Stimulated activated naive CD4-positive, alpha-beta T cell treated with Interleukin-2 at 50 U/mL for 16 hours (primary cell): ENCODE results near the gene ATF7IP.
"Not testable (repeated sequence)": the region's sequence is repeated elsewhere in the genome, so short reads cannot be mapped to it uniquely, and the experiment has no call there.

Source experiments
- DNase-seq: peaks from one replicate; lab custom pipeline; 2025; lab: John Stamatoyannopoulos, UW

ATF7IP gene, protein sequence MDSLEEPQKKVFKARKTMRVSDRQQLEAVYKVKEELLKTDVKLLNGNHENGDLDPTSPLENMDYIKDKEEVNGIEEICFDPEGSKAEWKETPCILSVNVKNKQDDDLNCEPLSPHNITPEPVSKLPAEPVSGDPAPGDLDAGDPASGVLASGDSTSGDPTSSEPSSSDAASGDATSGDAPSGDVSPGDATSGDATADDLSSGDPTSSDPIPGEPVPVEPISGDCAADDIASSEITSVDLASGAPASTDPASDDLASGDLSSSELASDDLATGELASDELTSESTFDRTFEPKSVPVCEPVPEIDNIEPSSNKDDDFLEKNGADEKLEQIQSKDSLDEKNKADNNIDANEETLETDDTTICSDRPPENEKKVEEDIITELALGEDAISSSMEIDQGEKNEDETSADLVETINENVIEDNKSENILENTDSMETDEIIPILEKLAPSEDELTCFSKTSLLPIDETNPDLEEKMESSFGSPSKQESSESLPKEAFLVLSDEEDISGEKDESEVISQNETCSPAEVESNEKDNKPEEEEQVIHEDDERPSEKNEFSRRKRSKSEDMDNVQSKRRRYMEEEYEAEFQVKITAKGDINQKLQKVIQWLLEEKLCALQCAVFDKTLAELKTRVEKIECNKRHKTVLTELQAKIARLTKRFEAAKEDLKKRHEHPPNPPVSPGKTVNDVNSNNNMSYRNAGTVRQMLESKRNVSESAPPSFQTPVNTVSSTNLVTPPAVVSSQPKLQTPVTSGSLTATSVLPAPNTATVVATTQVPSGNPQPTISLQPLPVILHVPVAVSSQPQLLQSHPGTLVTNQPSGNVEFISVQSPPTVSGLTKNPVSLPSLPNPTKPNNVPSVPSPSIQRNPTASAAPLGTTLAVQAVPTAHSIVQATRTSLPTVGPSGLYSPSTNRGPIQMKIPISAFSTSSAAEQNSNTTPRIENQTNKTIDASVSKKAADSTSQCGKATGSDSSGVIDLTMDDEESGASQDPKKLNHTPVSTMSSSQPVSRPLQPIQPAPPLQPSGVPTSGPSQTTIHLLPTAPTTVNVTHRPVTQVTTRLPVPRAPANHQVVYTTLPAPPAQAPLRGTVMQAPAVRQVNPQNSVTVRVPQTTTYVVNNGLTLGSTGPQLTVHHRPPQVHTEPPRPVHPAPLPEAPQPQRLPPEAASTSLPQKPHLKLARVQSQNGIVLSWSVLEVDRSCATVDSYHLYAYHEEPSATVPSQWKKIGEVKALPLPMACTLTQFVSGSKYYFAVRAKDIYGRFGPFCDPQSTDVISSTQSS

DNA sequence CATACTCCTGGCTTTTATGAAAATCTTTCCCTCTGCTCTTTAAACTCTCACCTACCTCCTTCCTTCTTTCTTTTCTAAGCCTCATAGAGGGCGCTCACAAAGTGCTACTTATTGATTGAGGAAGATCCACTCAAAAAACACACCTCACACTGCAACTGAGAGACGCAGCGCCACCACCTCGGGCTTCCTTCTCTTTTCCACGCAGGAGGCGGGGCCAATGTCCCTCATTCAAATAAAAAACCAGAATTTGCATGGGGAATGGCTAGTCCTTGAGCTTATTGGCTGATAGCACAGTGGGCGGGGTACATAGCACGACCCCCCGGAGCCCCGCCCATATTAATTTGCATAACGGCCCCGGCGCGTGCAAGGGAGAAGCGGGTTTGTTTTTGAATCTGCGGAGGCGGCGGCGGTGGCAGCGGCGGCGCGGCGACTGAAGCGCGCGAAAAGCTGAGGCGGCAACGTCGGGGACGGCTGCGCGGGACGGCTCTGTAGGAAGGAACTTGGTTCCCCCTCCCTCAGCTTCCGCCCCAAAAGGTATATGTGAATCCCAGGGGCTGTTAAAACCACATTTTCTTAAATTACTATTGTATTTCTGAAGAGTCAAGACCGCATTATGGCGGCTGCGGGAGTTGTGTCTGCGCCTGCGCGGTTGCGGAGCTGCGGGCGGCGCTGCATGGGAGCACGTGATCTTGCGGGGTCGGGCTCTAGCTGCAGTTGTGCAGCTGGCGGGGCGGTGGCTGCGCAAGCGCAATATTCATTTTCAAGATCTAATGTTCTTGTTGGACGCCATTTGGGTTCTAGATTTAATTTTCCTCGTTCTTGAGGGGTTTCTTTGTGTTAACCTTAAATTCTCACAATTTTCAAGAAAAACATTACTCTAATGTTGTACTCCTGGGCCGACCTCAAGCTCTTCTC lies at the start of gene ATF7IP:
Gene ATF7IP (plus strand): TSS at position 389 of the 915 bp plus-strand sequence. CDS start 58,234 bp downstream, outside the sequence.
- DNase-seq: peak; percentile 96

DNA sequence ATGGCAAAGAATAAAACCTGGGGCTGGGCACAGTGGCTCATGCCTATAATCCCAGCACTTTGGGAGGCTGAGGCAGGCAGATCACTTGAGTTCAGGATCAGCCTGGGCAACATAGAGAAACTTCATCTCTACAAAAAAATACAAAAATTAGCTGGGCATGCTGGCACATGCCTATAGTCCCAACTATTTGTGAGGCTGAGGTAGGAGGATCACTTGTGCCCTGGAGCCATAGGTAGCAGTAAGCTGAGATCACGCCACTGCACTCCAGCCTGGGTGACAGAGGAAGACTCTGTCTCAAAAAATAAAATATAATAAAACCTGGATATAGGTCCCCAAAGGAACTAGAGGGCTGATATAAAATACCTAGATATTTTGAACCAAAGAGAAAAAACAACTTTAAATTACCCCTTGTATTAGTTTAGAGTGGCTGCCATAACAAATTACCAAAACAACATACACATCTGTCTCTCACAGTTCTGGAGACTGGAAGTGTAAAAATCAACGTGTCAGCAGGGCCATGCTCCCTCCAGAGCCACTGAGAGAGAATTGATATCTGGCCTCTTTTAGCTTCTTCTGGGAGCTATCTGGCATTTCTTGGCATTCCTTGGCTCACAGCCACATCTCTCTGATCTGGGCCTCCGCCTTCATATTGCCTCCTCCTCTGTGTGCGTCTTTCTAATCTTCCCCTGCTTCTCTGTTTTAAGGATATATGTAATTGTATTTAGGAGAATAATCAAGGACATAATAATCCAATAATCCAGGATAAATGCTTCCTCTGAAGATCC lies 47.9 kb upstream of the ATF7IP start:
- DNase-seq: no peak

DNA sequence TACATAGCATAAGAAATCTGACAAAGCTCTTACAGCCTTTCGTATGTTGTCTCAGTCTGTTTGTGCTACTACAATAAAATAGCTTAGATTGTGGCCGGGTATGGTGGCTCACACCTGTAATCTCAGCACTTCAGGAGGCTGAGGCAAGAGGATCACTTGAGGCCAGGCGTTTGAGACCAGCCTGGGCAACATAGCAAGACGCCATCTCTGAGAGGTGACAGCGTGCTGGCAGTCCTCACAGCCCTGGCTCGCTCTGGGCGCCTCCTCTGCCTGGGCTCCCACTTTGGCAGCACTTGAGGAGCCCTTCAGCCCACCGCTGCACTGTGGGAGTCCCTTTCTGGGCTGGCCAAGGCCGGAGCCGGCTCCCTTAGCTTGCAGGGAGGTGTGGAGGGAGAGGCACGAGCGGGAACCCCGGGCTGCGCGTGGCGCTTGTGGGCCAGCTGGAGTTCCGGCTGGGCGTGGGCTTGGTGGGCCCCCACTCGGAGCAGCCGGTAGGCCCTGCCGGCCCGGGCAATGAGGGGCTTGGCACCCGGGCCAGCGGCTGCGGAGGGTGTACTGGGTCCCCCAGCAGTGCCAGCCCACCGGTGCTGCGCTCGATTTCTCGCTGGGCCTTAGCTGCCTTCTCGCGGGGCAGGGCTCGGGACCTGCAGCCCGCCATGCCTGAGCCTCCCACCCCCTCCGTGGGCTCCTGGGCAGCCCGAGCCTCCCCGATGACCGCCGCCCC lies 45.6 kb upstream of the ATF7IP start:
- not testable (repeated sequence) for DNase-seq

DNA sequence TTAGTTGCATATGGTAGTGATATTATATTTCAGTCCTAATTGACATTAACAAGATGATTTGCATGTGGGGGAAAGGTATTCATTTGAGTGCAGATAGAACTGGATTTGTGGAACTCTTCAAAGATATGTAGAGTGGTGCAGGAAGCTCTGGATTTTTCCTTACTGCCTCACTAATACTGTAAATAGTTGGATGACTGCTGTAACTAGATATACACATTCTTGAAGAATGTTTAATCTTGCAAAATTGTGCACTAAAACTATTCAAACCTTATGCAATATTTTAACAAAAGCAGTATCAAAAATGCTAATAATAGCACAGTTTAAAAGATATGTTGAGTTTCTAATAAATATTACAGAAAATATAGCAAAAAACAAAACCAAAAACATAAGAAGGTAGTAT lies 43.1 kb upstream of the ATF7IP start:
- no peak for DNase-seq

DNA sequence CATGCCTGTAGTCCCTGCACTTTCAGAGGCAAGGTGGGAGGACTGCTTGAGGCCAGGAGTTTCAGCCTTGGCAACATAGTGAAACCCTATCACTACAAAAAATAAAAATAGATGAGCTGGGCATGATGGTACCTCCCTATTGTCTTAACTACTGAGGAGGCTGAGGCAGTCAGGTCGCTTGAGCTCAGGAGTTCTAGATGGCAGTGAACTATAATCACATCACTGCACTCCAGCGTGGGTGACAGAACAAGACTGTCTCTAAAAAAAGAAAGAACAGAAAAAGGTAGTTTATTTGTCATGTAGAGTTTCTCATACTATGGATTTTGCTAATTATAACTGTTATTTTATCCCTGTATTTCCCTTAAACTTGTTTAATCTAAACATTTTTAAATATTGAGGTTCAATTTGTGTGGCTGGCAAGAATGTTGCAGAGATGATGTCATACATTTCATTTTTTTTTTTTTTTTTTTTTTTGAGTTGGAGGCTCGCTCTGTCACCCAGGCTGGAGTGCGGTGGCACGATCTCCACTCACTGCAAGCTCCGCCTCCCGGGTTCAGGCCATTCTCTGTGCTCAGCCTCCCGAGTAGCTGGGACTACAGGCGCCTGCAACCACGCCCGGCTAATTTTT lies 39.7 kb upstream of the ATF7IP start:
- no peak for DNase-seq

DNA sequence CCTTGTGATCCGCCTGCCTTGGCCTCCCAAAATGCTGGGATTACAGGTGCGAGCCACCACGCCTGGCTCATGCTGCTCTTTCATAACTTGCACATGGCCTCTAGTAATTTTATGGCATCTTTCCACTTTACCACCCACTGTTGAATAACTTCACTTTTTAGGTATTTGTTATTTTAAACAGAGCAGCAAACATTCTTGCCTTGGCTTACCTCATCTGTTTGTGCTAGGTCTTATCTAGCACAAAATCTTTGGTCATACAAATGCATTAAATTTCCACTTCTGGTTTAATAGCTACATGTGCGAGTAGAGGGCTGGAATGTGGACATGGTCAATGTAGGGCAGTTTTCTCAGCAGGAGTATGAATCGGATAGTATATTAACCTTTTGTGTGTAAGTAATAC lies 38.8 kb upstream of the ATF7IP start:
- no peak for DNase-seq

DNA sequence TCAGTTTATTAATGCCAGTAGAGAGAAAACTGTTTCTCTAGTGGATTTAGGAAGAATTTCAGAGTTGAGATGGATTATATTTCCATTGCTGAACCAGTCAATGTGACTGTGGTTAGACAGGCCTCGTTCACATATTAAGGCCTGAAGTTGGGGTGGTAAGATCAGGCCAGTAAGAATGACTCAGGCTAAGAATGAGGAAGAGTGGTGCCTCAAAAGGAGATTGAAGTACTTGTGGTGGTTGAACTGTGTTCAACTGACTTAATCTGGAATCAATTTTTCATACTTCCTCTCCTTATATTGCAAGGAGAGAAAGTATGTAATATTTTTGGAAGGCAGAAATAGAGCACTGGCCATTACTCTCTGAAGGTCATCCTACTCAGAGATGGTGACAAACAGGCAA lies 37.8 kb upstream of the ATF7IP start:
- DNase-seq: no peak

DNA sequence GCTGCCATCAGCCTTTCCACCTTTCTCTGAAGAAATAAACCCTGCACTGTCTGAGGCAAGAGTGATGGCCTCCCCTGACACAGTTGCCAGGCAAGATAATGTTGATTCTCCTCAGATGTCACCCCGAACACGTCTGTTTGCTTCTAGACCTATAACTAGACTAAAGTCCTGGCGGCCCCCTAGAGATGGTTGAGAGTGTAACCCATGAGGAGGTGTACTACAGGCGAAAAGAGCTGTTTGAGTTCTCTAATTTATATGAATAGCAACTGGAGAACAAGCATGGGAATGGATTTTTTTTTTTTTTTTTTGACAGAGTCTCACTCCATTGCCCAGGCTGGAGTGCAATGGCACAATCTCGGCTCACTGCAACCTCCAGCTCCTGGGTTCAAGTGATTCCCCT lies 33.0 kb upstream of the ATF7IP start:
- no peak for DNase-seq

DNA sequence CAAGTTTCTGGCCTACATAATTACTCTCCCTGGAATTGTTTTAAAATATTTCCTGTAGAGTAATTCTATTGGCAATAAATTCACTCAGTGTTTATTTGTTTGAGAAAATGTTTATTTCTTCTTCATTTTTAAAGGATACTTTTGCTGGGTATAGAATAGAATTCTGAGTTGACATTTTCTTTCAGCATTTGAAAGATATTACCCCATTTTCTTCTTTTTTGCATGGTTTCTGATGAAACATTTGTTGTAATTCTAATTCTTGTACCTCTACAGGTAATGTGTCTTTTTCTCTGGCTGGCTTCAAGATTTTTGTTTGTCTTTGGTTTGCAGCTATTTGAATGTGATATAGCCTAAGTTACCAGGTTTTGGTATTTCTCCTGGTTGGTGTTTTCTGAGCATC lies 25.1 kb upstream of the ATF7IP start:
- no peak for DNase-seq

DNA sequence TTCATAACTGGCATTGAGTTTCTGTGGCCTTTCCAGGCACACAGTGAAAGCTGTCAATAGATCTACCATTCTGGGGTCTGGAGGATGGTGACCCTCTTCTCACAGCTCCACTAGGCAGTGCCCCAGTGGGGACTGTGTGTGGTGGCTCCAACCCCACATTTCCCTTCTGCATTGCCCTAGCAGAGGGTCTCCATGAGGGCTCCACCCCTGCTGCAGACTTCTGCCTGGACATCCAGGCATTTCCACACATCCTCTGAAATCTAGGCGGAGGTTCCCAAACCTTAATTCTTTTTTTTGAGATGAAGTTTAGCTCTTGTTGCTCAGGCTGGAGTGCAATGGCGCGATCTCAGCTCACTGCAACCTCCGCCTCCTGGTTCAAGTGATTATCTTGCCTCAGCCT lies 14.0 kb upstream of the ATF7IP start:
- not testable (repeated sequence) for DNase-seq

DNA sequence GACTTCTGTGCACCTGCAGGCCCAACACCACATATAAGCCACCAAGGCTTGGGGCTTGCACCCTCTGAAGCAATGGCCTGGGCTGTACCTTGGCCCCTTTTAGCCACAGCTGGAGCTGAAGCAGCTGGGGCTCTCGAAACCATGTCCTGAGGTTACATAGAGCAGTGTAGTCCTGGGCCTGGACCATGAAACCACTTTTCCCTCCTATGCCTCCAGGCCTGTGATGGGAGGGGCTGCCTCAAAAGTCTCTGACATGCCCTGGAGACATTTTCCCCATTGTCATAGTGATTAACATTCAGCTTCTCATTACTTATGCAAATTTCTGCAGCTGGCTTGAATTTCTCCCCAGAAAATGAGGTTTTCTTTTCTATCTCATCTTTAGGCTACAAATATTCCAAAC lies 13.4 kb upstream of the ATF7IP start:
- not testable (repeated sequence) for DNase-seq

DNA sequence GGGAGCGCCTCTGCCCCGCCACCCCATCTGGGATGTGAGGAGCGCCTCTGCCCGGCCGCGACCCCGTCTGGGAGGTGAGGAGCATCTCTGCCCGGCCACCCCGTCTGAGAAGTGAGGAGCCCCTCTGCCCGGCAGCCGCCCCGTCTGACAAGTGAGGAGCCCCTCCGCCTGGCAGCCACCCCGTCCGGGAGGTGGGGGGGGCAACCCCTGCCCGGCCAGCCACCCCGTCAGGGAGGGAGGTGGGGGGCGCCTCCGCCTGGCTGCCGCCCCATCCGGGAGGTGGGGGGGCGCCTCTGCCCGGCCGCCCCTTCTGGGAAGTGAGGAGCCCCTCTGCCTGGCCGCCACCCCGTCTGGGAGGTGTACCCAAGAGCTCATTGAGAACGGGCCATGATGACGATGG lies 10.8 kb upstream of the ATF7IP start:
- not testable (repeated sequence) for DNase-seq

DNA sequence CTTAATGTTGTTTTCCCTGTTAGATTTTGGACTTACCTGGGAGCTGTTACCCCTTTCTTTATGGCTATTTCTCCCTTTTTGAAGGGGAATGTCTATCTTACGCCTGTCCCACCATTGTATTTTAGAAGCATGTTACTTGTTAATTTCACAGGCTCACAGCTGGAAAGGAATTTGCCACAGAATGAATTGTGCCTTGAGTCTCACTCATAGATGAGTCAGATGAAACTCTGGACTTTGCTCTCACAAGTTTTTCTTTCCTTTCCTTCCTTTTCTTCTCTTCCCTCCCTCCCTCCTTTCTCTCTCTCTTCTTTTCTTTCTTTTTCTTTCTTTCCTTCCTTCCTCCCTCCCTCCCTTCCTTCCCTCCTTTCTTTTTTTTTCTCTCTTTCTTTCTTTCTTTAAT lies 9.3 kb upstream of the ATF7IP start:
- no peak for DNase-seq

DNA sequence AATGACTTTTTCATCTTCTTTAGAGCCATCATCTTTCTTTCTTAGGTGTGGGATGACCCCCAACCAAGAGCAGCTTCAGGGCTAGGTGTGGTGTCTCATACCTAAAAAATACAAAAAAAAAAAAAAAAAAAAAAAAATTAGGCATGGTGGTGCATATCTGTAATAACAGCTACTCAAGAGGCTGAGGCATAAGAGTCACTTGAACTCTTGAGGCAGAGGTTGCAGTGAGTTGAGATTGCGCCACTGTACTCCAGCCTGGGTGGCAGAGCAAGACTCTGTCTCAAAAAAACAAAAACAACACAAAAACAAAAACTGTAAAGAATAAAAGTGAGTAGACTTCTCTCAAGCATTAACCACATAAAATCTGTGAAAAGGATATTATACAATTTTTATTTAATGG lies 8.0 kb upstream of the ATF7IP start:
- no peak for DNase-seq

DNA sequence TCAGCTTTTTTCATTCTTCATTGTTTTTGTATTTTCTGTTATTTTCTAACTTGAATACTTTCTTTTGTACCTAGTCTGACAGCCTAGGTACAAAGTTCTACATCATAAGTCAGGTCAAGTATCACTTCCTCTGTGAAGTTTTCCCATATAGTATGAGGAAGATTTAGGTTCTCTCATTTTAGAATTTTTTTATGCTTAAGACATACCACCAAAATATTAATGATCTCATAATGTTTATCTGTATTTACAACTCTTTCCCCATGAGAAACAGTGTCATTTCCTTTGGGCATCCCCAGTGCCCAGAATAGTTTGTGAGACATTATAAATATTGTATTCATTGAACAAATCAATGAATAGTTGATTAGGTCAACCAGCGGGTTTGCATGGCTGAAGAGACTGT lies 3.1 kb upstream of the ATF7IP start:
- no peak for DNase-seq

DNA sequence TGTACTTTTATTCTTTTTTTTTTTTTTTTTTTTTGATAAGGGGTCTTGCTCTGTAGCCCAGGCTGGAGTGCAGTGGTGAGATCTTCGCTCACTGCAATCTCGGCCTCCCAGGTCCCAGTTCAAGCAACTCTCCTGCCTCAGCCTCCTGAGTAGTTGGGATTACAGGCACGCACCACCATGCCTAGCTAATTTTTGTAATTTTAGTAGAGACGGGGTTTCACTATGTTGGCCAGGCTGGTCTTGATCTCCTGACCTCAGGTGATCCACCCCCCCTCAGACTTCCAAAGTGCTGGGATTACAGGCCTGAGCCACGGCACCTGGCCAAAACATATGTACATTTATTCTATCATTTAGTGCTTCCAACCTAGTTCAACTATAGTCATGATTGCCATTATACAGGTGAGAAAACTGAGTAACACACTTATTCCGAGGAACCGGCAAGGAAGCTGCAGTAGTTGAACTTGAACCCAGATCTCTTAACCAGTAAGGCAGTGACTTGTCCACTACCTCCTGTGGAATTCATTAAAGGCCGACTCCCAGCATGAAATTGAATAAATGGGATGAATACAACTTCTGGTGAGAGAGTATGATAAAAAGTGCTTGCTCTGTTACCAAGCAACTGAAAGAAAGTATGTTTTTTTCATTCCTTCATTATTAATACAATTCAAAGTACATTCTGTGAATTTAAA lies 755 bp upstream of the ATF7IP start:
- no peak for DNase-seq

DNA sequence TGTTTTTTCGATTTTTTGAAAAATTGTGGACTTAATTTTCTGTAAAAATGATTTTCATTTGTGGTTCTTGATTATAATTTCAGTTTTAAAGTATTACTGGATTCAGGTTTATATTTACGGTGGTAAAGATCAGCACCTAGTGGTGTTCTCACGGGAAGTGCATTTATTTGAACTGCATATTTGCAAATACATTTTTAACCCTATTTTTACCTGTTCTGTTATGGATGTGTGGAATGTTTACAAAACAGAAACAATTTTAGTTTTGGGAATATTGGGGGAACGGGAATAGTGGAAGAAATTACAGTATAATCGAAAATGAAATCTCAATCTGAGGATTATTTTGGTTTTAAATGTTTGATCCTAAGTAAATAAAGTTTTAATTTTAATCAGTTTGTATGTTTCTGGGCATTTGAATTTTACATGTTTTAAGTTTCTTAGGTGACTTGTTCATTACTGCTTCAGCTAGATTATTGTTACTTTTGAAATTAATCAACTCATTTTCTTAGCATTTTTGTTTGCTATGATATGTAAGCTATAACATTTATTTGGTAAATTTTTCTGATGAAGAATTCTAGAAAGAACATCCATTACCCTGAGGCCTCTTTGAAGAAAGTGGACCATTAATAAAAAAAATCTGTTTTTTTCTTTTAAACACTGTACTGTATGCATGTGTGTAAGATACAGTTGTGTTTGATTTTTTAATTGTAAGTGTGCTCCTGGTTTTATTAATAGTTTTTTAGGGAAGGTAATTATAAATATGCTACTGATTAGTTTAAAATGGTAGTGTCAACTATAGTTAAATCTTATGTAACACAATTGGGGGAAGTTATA lies 942 bp downstream of the ATF7IP start:
- no peak for DNase-seq
